ENCODE data around the gene FLNB. TPM values are rescaled to one million over a fixed set of nuclear protein-coding genes. Genes with fewer than 3 reads are reported as not detected.

Gene FLNB
- total RNA-seq, 1 donor from 2014 or later = 216 TPM

GRCh38 chr3:58210761-58211460 is 202.7 kb downstream of the FLNB start, which contains the start of gene DNASE1L3:
Gene DNASE1L3 (minus strand): TSS chr3:58210972. CDS start chr3:58210906, 66 bp downstream.
- no peak for DNase-seq (ENCODE audit: low spot score)
- no peak for TF ChIP-seq CTCF (IDR thresholded peaks at IDR 0.05; ENCODE audit: unreplicated experiment)
- Mint-ChIP-seq H3K9me3 (ENCODE audit: unreplicated experiment) (no peaks in the 10 kb centered on the region), H3K27me3 (ENCODE audit: unreplicated experiment) (peaks cover 2% of the 10 kb centered on the region), H3K27ac (ENCODE audit: unreplicated experiment) (no peak within 1 kb of the TSS), H3K36me3 (ENCODE audit: low read depth, unreplicated experiment) (no peaks in the 10 kb centered on the region), H3K4me3 (ENCODE audit: unreplicated experiment) (no peak within 1 kb of the TSS), H3K4me1 (ENCODE audit: unreplicated experiment) (peaks cover 5% of the 10 kb centered on the region)

- Mint-ChIP-seq H3K36me3 (ENCODE audit: low read depth, unreplicated experiment) (no peaks in the 10 kb centered on the region), H3K9me3 (ENCODE audit: unreplicated experiment) (no peaks in the 10 kb centered on the region), H3K27ac (ENCODE audit: unreplicated experiment) (no peak overlapping the region), H3K4me1 (ENCODE audit: unreplicated experiment) (peaks cover 7% of the 10 kb centered on the region), H3K4me3 (ENCODE audit: unreplicated experiment) (no peak overlapping the region), H3K27me3 (ENCODE audit: unreplicated experiment) (peaks cover 4% of the 10 kb centered on the region)
- no peak for TF ChIP-seq CTCF (IDR thresholded peaks at IDR 0.05; ENCODE audit: unreplicated experiment)
- no peak for DNase-seq (ENCODE audit: low spot score)
These were observed 206.5 kb downstream of the FLNB start for GRCh38 chr3:58214484-58215316.

- Mint-ChIP-seq H3K4me1 (ENCODE audit: unreplicated experiment) (peaks cover 7% of the 10 kb centered on the region), H3K27ac (ENCODE audit: unreplicated experiment) (no peak overlapping the region), H3K4me3 (ENCODE audit: unreplicated experiment) (no peak overlapping the region), H3K9me3 (ENCODE audit: unreplicated experiment) (no peaks in the 10 kb centered on the region), H3K36me3 (ENCODE audit: low read depth, unreplicated experiment) (no peaks in the 10 kb centered on the region), H3K27me3 (ENCODE audit: unreplicated experiment) (peaks cover 2% of the 10 kb centered on the region)
- DNase-seq (ENCODE audit: low spot score) = no peak
- no peak for TF ChIP-seq CTCF (IDR thresholded peaks at IDR 0.05; ENCODE audit: unreplicated experiment)
These were observed 207.2 kb downstream of the FLNB start for GRCh38 chr3:58215317-58216025.

- DNase-seq (ENCODE audit: low spot score) = no peak
- H3K27ac Mint-ChIP-seq (ENCODE audit: unreplicated experiment) = no peak overlapping the region
- H3K4me3 Mint-ChIP-seq (ENCODE audit: unreplicated experiment) = no peak overlapping the region
- no peaks in the 10 kb centered on the region for H3K36me3 Mint-ChIP-seq (ENCODE audit: low read depth, unreplicated experiment)
- TF ChIP-seq CTCF (IDR thresholded peaks at IDR 0.05; ENCODE audit: unreplicated experiment) = no peak
- H3K27me3 Mint-ChIP-seq (ENCODE audit: unreplicated experiment) = peaks cover 2% of the 10 kb centered on the region
- peaks cover 3% of the 10 kb centered on the region for H3K4me1 Mint-ChIP-seq (ENCODE audit: unreplicated experiment)
- H3K9me3 Mint-ChIP-seq (ENCODE audit: unreplicated experiment) = no peaks in the 10 kb centered on the region
These were observed 208.4 kb downstream of the FLNB start for GRCh38 chr3:58216496-58217195.

Data from endothelial cell (in vitro differentiated cells).